Stimulated activated CD4-positive, alpha-beta T cell treated with anti-CD3 and anti-CD28 coated beads, Interleukin-12 subunit alpha, Interleukin-12 subunit beta, amount 100 ng/mL, for 48 hours (primary cell): ENCODE measurements around the gene ZNF165.
"Not testable (repeated sequence)": the region's sequence is repeated elsewhere in the genome, so short reads cannot be mapped to it uniquely, and the experiment has no call there.

Experiments used
- DNase-seq, 3 donors: peaks; one replicate each; pipeline ENCODE4 v3.0.0-alpha.2; 2020; ENCODE audit warnings: low read depth in 2 of 3, low spot score in 1 of 3

The ZNF165 gene

GRCh38 chr6:28080381-28080630, at the start of gene ZNF165:
Gene ZNF165, plus strand, starts transcription at chr6:28080568. Its CDS starts 4,913 bp downstream, at chr6:28085481.
- peak in 1 of 3 donors; percentile 8 for DNase-seq

DNA sequence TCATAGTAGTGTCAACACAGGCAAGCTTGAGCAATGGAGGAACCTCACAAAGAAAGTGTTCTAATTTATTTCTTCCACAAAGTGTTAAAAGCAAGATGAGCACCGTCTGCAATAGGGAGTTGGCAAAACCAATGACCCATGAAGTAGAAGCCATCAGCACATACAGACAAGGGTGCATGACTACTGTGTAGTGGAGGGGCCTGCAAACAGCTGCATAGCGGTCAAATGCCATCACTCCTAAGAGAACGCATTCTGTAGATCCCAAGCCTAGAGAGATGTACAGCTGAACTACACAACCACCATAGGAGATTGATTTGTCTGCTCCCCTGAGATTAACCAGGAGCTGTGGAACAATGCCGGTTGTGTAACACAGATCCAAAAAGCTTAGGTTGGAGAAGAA, 26.8 kb upstream of the ZNF165 start:
- DNase-seq: no peak

DNA sequence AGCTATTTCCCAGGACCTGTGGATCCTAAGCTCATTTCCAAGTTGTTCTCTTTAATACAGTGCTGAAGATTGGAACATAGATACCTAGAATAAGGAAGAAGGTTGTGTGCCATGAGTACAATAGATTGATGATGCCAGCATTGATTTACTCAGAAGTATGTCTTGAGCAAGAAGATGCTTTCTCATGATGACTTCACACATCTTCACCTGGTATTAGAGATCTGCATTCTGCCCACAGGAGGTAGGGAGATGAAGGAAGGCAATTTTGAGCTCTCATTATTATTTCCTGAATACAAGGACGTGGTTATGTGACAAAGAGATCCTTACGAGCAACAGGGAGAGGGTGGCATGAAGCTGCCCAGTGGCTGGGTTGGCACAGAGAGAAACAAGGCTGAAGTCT, 20.0 kb upstream of the ZNF165 start:
- DNase-seq: no peak

DNA sequence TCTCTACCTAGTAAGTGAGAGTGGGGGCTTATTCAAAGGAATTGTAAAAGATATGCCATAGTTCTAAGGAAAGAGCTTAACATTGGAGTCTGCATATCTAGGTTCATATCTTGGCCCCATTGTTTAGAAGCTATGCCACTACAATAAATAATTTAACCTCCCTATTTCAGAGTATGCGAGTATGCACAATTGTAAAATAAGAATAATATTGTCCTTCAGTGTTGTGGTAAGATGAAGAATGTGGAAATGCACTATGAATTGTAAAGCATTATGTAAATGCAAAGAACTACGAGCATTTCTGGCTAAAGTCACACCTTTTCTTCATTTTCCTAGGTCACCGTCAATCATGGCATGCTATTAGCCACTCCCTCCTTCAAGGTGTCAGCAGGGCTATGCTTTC, 16.1 kb upstream of the ZNF165 start:
- DNase-seq: no peak

GRCh38 chr6:28068067-28068466, 12.3 kb upstream of the ZNF165 start:
- DNase-seq: no peak

DNA sequence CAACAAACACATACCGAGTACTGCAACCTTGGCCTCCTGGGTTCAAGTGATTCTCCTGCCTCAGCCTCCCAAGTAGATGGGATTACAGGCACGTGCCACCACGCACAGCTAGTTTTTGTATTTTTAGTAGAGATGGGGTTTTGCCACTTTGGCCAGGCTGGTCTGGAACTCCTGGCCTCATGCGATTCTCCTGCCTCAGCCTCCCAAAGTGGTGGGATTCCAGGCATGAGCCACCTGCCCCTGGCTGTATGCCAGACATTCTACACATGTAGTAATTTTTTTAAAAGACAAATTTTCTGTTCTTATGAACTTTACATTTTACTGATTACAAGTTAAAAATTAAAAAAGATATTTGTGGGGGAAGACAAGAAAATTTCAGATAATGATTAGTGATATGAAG, 9.4 kb upstream of the ZNF165 start:
- not testable (repeated sequence) for DNase-seq

- DNase-seq: no peak
These were observed 2.3 kb upstream of the ZNF165 start for GRCh38 chr6:28078050-28078449.

DNA sequence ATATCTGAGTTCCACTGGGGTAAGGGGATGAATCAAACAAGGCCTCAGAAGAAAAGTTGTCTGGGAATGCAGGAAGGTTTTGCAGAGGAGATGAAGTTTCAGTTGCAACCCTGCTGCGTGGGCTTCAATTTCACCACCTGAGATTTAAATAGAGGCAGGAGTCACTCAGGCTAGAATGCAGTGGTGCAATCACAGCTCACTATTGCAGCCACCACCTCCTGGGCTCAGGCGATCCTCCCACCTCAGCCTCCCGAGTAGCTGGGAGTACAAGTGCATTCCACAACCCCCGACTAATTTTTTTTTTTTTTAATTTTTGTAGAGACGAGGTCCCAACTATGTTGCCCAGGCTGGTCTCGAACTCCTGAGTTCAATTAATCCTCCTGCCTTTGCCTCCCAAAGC, 1.5 kb upstream of the ZNF165 start:
- no peak for DNase-seq

GRCh38 chr6:28080631-28081485, 490 bp downstream of the ZNF165 start:
- DNase-seq: peak; percentile 79 to 87 (median 84)

DNA sequence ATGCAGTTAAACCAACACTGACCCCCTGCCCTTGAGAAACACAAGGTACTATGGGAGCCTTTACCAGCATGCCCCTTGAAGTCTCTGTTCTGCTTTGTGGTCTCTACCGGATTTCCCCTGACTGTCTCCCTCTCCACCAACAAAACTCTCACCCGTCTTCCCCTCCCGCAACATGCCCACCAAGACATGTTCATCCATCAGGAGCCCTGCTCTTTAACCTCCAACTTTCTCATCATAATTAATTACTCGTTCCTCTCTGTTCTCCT, 1.1 kb downstream of the ZNF165 start:
- no peak for DNase-seq

DNA sequence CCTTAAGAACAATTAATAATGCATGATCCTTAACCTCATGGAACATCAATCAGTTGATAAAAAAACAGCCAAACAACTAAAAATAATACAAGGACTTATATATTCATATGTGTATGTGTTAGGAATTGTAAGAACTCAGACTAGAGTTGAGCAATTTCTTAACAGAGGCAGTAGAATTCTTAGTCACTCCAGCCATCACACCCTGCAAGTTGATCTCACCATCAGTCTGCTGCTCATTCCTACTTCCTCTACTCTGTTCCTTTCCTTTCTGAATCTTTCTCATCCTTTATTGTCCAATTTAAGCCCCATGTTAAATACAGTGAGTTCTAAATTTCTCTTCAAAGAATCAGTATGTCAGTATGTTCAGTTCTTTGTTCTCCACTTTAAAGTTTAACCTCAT, 2.6 kb downstream of the ZNF165 start:
- no peak for DNase-seq

DNA sequence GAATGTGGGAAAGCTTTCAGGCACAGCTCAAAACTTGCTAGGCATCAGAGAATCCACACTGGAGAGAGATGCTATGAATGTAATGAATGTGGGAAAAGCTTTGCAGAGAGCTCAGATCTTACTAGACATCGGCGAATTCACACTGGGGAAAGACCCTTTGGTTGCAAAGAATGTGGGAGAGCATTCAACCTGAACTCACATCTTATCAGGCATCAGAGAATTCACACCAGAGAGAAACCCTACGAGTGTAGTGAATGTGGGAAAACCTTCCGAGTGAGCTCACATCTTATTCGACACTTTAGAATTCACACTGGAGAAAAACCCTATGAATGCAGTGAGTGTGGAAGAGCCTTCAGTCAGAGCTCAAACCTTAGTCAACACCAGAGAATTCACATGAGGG, 8.7 kb downstream of the ZNF165 start:
- no peak for DNase-seq

GRCh38 chr6:28090917-28091586, 10.7 kb downstream of the ZNF165 start:
- DNase-seq: no peak

DNA sequence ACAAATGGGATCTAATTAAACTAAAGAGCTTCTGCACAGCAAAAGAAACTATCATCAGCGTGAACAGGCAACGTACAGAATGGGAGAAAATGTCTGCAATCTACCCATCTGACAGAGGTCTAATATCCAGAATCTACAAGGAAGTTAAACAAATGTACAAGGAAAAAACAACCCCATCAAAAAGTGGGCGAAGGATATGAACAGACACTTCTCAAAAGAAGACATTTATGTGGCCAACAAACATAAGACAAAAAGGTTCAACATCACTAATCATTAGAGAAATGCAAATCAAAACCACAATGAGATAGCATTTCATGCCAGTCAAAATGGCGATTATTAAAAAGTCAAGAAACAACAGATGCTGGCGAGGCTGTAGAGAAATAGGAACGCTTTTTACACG, 21.9 kb downstream of the ZNF165 start:
- DNase-seq: not testable (repeated sequence)

GRCh38 chr6:28102699-28103098, 22.3 kb downstream of the ZNF165 start:
- DNase-seq: not testable (repeated sequence)

- peak; percentile 71 to 76 (median 74) for DNase-seq
These were observed 24.2 kb downstream of the ZNF165 start for GRCh38 chr6:28104392-28105244.

- no peak for DNase-seq
These were observed 24.9 kb downstream of the ZNF165 start for GRCh38 chr6:28105245-28105639.

DNA sequence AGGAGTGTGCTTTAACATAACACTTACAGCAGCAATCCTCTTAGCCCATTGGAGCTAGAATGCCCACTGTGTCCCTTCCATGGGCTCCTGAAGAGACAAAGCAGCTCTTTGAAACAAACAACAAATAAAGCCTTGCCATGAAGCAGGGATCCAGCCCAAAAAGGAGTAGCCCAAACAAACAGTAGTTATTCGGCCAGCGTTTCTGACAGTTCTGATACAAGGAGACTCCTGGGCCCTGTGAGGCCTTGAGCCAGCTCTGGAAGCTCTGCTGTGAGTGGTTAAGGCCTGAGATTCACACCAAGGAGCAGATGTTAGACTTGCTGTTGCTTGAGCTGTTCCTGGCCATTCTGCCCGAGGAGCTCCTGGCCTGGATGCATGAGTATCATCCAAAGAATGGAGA, 27.1 kb downstream of the ZNF165 start:
- no peak for DNase-seq

- DNase-seq: no peak
These were observed 31.6 kb downstream of the ZNF165 start for GRCh38 chr6:28111964-28112363.

GRCh38 chr6:28115799-28116198, 35.4 kb downstream of the ZNF165 start:
- no peak for DNase-seq

DNA sequence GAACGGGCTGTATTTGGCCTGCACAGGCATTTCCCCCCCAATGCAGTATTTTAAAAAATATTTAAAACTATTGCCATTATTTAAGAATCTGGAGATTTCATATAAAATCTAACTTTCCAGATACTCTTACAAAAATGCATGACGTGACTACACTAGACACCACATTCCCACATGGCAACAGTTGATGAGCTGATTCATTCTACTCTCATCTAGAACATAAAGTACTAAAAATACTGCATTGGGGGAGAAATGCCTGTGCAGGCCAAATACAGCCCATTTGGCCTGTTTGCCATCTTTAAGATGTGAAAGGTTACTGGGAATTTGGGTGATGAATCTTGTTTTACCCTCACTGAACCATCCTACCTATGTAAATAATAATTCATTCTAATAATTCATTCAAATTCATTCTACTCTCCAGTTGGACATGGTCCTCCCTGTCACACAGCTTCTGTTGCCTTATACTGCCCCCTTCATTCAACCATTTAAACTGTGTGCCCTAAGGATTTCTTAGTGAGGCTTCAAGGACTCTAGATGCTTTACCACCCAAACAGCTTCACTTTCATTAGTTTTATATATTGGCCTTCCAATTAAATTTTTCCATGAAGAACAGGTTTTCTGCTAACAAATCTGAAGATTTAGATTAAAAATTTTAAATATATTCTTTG, 37.1 kb downstream of the ZNF165 start:
- no peak for DNase-seq

DNA sequence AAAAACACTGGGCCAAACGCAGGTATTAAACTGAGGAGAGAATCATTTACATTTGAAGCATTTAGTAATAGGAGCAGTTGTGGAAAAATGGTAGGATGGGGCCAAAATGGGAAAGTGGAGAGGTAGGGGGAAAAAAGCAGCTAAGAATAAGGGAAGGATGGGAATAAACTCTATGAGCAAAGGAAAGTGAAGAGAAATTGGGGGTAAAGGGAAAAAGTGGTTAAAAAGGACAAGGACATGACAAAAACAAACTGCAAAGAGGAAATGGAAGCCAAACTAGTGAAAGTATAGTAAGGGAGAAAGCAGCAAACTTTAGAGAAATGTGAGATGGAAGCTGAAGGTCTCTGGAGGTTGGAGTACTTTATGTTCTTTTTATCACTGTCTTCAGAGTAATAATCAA, 37.8 kb downstream of the ZNF165 start:
- no peak for DNase-seq
